Ishikawa (cell line): ENCODE data around the gene DOCK1.

Source experiments
- FOXM1 ChIP-seq: IDR thresholded peaks from 2 replicates; pipeline ENCODE4 v1.6.1; 2012; ENCODE audit warnings: low read depth, borderline replicate concordance
- RAD21 ChIP-seq: IDR thresholded peaks from 2 replicates; pipeline ENCODE4 v1.6.1; 2012; ENCODE audit warnings: low read depth

DNA sequence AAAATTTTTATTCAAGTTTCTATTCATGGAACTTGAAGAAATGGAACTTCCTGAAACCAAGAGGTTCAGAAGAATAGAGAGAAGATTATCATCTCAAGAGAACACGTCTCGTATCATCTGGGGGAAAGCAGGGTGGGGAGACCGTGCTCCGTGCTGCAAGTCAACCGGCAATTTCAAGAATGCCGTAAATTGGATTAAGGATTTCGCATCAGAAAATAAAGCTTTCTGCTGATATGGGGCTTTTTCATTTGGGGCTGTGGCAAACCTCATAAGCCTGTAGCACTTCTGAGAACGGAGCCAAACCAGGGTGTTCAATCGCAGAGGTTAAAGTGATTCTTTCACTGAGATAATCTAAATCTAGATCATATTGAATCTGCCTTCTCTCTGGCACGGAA lies 493.7 kb downstream of the DOCK1 start:
- TF ChIP-seq FOXM1: no peak
- no peak for TF ChIP-seq RAD21
